Inflammatory macrophage treated with lipopolysaccharide for 4 hours (primary cell): ENCODE data around the gene GATA3.

Experiments
- DNase-seq: peaks from one replicate; pipeline ENCODE4 v3.0.0-alpha.2; 2020

The GATA3 gene

GRCh38 chr10:8037941-8038894 is 16.3 kb upstream of the GATA3 start:
- no peak for DNase-seq

- no peak for DNase-seq
Measured at GRCh38 chr10:8039321-8039881, 15.1 kb upstream of the GATA3 start.

- no peak for DNase-seq
Measured at GRCh38 chr10:8040651-8041050, 13.8 kb upstream of the GATA3 start.

- no peak for DNase-seq
Measured at GRCh38 chr10:8041284-8041991, 13.1 kb upstream of the GATA3 start.

- no peak for DNase-seq
Measured at GRCh38 chr10:8041992-8042720, 12.3 kb upstream of the GATA3 start.

GRCh38 chr10:8042721-8043568 is 11.5 kb upstream of the GATA3 start:
- no peak for DNase-seq

- DNase-seq = no peak
Measured at GRCh38 chr10:8043569-8044306, 10.8 kb upstream of the GATA3 start.

- DNase-seq = no peak
Measured at GRCh38 chr10:8044331-8044907, 10.1 kb upstream of the GATA3 start.

GRCh38 chr10:8044908-8045725 is 9.4 kb upstream of the GATA3 start:
- no peak for DNase-seq

- no peak for DNase-seq
Measured at GRCh38 chr10:8045726-8046494, 8.6 kb upstream of the GATA3 start.

GRCh38 chr10:8047452-8048280 is 6.8 kb upstream of the GATA3 start:
- DNase-seq = no peak

GRCh38 chr10:8048281-8049008 is 6.0 kb upstream of the GATA3 start:
- no peak for DNase-seq

GRCh38 chr10:8049045-8049864 is 5.2 kb upstream of the GATA3 start:
- no peak for DNase-seq

- DNase-seq = no peak
Measured at GRCh38 chr10:8049865-8050555, 4.5 kb upstream of the GATA3 start.

GRCh38 chr10:8050556-8051108 is 3.9 kb upstream of the GATA3 start:
- no peak for DNase-seq
